Liver (tissue), 3 donors: ENCODE results near the gene MDP1.

Source experiments
- CTCF ChIP-seq: fragments of 150-350 bp; IDR thresholded peaks from 2 replicates; pipeline ENCODE4 v1.5.1; 2017; ENCODE audit warnings: improper control_type of control experiment, low read depth, low read length; ENCODE audit not compliant: missing input control
- JUND ChIP-seq, 2 donors: IDR thresholded peaks; 2 replicates each; pipeline ENCODE4 v1.6.1; 2016; ENCODE audit warnings: antibody characterized with exemption in 2 of 2
- MAX ChIP-seq: IDR thresholded peaks from 2 replicates; pipeline ENCODE4 v1.6.1; 2016; ENCODE audit warnings: antibody characterized with exemption
- REST ChIP-seq: IDR thresholded peaks from 2 replicates; pipeline ENCODE4 v1.6.1; 2016; ENCODE audit warnings: antibody characterized with exemption, mild to moderate bottlenecking
- TAF1 ChIP-seq: conservative IDR thresholded peaks from 2 replicates; pipeline ENCODE4 v1.6.1; 2016; ENCODE audit warnings: antibody characterized with exemption, mild to moderate bottlenecking
- ZBTB33 ChIP-seq: IDR thresholded peaks from 2 replicates; pipeline ENCODE4 v1.6.1; 2016; ENCODE audit warnings: antibody characterized with exemption
- donor health status: healthy.
- donor health status: healthy.

- TF ChIP-seq REST (no peak), CTCF (no peak), MAX (no peak), TAF1 (no peak), ZBTB33 (no peak), JUND (IDR thresholded peaks at IDR 0.05) (no peak)
Observed at GRCh38 chr14:24178399-24179178, 37.3 kb downstream of the MDP1 start.
